Hypothalamus (tissue), 51 donors: ENCODE results near the gene CROCC2.

Experiments used
- DNase-seq, 51 donors: peaks; one replicate each; lab custom pipeline; 2025; lab: John Stamatoyannopoulos, UW

CROCC2 gene

DNA sequence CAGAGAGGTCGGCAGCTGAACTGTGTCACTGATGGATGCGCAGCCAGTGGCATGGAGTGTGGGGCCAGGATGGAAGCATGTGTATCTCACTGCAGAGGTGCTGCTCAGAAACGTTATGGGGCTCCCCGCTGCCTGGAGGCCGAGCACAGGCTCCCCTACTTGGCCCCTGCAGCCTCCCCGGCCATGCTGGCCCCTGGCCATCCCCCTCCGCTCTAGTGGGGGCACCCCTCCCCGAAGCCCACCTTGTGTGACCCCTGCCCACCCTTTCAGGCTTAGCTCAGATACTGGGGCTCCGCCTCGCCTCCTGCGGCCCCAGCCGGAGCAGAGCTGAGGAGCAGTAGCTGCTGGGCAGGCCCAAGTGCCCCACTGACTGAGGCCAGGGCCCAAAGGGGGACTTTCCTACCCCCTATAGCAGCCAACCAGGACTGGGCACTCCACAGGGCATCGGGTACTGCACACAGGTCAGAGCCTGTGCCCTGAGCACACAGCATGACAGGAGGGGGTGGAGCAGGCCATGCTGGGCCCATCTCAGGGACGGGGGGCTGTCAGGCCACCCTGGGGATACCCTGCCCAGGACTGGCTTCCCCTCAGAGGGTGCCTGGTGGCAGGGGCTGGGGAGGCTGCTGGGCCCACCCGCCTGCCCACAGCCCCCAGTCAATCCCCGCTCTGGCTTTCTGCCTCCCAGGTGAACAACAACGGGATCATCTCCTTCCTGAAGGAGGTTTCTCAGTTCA, 123.6 kb downstream of the CROCC2 start:
- no peak for DNase-seq

DNA sequence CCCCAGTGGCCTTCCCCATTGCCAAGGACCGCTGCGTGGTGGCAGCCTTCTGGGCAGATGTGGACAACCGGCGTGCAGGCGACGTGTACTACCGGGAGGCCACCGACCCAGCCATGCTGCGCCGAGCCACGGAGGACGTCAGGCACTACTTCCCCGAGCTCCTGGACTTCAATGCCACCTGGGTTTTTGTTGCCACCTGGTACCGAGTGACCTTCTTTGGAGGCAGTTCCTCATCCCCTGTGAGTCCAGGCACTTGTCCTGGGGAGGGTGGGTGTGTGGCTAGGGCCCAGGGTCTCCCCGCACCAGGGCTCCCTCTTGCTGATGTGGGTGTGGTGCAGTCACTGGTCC, 124.2 kb downstream of the CROCC2 start:
- no peak for DNase-seq

DNA sequence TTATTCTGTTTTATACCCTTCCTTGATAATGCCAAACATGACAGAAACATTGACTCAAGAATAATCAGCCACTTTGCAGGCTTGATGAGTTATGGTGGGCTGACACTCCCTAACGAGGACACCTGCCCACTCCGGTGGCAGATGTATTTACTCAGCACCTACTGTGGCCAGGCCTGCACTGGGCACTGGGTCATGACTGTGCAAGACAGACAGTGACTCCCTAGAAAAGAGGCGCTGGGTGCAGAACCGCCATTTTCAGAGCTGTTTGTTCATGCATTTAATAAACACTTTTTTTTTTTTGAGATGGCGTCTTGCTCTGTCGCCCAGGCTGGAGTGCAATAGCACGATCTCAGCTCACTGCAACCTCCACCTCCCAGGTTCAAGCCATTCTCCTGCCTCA, 124.7 kb downstream of the CROCC2 start:
- no peak for DNase-seq

DNA sequence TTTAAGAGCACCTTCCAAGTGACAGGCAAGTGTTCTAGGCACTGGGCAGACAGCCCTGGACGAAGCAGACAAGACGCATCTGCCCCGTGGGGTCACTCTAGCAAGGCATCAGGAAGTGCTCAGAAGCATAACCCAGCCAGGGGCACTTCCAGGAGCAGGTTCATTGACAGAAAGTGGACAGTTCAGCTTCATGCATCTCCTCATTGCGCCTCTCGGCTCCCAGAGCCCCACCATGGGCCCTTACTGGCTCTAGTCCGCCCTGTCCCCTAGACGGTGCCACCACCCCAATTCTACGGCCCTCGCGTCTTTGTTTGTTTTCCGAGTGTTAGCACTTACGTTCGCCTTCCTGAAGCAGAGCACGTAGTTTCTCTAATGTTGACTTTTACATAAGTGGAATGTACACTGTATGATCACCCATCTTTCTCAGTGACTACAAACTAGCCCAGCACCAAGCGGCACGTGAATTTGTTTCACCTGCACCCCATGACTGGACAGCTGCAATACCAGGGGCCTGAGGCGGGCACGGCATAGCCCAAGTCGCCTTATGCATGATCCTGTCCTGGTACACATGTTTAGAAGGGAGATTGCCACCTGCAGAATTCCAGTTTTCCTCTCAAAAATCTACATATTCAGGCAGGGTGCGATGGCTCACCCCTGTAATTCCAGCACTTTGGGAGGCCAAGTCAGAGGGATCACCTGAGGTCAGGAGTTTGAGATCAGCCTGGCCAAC, 125.5 kb downstream of the CROCC2 start:
- DNase-seq, result no peak

DNA sequence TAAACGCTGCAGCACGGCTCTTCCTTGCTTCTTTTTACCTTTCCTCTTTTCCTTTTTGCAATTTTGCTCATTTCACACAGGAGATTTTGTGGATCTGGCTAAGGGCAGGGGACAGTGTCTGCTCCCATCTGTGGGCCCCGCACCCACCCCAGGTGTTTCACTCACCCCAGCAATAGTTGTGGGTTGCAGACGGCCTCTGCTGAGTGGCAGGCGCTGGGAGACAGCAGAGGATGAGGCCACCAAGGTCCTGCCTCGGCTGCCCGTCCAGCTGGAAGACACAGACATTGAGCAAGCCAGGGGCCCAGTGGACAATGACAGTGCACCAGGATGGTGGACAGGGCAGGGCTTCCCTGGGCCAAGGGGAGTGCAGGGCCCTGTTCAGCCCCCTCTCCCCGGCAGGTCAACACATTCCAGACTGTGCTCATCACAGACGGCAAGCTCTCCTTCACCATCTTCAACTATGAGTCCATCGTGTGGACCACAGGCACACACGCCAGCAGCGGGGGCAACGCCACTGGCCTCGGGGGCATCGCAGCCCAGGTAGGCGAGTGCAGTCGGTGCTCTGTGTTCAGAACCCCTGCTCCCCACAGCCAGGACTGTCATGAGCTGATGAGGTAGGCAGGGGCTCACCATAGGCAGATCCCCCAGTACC, 127.3 kb downstream of the CROCC2 start:
- DNase-seq, result no peak

DNA sequence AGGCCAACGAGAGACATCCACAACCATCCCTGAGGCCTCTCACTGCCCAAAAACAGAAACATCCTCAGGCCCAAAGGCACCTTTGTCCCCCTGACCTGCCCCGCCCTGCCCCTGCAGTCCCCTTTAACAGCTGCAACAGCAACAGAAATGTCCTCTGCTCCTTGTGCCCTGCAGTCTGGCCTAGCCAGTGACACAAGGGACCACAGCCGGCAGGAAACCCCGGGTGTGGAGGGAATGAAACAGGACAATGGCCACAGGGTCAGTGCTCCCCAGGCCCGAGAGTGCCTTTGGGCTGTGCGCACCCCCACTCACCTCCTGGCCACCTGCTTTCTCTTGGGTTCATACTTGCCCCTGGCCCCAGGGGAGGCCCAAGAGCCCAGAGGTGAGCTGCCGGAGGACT, 127.9 kb downstream of the CROCC2 start:
- no peak for DNase-seq

DNA sequence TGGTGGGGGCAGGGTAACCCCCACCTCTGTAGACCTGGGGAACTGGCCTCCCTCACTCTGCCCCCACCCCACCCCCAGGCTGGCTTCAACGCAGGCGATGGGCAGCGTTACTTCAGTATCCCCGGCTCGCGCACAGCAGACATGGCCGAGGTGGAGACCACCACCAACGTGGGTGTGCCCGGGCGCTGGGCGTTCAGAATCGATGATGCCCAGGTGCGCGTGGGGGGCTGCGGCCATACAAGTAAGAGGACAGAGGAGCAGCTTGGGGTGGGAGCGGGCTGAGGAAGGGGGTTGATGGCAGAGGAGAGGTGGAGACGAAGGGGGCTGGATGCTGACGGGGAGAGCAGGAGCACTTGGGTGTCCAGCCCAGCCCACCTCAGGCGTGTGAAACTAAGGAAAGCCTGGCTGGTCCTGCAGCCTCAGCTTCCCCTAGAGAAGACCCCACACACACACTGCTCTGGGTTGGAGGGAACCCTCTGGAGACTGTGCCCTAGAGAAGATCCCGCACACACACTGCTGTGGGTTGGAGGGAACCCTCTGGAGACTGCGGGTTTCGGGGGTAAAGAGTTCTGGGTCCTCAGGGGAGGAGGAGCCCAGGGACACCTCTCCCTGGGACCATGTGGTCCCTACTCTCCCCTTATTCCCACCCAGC, 128.5 kb downstream of the CROCC2 start:
- DNase-seq, result no peak

DNA sequence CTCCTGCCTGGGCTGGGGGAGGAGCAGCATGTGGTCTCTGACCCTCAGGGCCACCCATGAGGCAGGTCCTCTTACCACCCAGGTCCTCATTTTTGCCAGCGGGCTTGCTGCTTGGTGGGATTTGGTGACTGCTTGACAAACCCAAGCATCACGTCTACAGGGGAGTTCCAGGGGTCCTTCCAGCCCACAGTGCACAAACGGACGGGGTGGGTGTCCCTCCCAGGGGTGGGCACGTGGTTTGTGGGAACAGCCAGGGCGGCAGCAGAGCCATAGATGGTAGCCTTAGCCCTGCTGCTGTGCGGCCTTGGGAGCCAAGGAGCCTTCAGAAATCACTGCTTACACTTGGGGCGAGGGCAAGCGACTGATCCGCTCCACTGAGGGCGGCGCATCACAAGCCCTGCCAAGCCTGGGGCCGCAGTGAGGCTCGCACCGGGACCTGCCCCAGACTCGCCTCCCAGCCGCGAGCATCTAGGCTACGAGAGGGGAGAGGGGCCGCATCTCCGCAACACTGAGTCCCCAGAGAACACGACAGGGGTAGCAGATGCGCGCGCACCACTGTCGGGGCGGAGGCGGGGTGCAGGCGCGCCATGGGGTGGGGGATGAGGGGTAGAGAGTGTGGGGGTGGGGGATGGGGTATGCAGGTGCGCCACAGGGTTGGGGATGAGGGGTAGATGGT, 129.1 kb downstream of the CROCC2 start:
- DNase-seq, result no peak

DNA sequence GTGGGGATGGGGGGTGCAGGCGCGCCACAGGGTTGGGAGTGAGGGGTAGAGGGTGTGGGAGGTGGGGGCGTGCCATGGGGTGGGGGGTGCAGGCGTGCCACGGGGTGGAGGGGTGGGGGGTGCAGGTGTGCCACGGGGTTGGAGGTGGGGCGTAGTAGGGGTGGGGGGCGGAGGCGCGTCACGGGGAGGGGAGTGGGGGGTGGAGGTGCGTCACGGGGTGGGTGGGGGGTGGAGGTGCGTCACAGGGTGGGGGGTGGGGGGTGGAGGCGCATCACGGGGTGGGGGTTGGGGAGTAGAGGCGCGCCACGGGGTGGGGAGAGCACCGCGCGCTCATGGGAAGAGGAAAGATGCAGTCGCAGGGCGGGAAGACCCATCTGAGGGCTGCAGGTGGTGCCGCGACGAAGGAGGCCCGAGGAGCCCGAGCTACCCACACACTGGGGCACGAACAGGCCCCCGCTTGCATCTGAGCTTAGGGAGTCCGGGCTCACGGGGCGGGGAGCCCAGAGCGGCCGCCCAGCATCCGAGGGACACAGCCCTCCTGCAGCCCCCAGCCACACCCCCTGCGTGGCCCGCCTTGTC, 129.8 kb downstream of the CROCC2 start:
- DNase-seq, result peak in 2 of 51 donors; percentile 22 to 53

DNA sequence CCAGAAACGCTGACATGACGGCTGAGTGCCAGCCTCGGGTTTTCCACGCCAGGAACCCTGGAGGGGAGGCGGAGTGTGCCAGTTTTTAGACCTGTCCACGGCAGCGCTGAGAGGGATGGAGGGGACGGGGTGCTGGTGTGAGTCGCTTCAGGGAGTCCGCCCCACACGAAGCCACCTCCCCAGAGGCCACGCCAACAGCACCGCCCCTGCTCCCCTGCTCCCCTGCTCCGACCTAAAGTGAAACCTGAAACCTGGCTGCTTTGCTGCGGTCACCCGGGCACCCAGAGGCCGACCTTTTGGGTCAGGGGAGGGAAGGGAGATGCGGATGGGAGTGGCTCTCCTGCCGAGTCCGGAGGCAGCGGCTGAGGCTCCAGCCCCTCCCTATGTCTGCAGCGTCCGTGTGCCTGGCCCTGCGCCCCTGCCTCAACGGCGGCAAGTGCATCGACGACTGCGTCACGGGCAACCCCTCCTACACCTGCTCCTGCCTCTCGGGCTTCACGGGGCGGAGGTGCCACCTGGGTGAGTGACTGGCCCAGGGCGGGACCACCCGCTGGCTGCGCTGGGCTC, 130.3 kb downstream of the CROCC2 start:
- DNase-seq, result no peak

DNA sequence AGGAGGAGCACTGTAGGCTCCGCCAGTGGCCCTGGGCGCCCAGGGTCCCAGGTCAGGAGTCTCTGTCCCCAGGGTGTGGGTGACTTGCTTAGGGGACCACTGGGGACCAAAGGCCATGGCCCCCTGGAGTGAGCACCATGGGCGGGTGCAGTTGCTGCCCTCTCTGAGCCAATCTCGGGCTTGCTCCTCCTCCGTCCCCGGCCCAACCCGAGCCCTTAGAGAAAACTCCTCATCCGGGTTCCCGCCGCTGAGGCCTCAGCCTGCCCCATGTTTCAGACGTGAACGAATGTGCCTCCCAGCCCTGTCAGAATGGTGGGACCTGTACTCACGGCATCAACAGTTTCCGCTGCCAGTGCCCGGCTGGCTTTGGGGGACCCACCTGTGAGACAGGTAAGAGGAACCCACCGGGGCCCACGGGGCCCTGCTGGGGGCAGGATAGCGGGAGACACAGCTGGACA, 130.9 kb downstream of the CROCC2 start:
- DNase-seq, result no peak

DNA sequence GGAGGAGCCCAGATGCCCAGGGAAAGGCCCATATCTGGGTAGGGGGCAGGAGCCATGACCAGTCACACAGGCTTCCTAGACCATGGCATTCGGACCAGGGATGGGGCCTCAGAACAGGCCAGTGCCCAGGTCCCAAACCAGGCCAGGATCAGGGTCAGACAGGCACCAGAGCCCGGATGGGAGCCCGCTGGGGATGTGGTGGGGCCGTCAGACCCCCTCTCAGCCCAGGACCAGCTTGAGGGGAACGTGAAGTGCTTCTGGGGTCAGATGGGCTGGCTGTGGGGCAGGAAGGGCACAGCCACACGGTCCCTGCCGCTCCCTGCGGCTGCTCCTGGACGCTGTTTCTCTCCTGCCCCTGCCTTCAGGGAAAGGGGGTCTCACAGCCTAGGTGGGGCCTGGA, 131.4 kb downstream of the CROCC2 start:
- no peak for DNase-seq

DNA sequence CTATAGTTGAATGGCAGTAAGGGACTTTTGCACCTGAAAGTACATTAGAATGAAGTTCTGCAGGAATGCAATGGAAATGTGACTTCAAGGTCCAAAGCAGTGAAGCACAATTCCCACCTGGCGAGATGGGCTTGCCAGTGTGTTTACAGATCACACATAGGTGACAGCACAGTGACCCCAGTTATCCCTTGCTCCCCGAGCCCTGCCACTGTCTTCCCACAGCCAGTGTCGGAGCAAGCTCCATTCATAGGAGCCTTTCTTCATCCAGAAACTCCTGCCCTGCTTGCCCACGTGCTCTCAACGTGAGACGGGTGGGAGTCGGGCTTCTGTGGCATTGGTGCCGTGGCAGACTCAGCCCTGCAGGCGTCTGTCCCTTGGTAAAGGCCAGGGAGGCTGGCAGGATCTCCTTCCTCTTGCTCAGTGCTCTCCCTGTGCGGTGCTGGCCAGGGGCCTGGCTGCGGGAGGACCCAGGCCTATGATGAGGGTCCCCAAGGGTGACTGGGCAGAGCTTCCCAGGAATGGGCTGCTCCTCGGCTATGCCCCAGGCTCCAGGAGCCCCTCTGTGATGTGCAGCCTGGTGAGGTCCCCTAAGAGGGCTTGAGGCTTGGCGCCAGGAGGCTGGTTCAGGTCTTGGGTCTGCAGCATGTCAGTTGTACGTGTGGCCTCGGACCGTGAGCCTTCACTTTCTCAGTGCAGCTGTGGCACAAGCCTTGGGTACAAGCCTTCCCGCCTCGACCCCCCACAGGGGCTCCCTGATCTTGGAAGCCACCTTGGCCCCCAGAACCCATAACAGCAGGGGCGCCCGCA, 132.4 kb downstream of the CROCC2 start:
- no peak for DNase-seq

DNA sequence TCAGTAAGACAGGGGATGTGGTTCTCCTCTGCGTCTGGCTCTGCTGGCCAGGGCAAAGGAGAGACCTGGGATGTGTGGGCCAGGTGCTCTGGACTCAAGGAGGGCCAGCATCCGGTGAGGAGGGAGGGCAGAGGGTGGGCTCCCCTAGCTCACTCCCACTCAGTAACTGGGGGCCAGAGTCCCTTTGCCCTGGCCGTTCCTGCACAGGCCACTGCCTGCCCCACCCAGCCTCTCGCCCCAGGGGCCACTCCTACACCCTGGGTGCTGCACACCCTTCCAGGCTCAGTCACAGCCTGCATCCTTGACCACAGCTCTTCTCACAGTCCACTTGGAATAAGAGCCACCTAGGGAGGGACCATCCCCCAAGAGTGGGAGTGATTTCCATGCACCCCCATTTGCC, 133.3 kb downstream of the CROCC2 start:
- DNase-seq, result no peak

DNA sequence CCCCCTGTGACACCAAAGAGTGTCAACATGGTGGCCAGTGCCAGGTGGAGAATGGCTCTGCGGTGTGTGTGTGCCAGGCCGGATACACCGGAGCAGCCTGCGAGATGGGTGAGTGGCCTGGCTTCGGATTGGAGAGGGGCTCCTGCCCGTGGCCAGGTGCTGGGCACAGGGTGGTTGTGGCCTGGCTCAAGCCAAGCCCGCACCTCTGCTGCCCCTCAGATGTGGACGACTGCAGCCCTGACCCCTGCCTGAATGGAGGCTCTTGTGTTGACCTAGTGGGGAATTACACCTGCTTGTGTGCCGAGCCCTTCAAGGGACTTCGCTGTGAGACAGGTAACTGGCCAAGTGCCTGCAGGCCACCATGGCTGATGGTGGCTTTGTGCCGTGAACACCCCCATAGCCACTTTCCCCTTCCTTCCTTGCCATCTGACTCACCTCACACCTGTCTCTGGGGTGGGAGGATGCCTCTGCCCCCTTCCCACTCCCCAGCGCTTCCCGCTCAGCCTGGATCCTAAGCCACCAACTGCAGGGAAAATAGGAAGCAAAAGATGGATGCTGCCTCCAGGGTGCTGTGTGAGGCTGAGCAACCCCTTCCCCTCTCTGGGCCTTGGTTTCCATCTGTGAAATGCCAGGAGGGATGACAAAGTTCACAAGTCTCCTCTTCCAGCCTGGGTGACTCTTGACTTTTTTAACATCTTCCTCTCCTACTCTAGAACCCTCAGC, 134.1 kb downstream of the CROCC2 start:
- DNase-seq, result no peak

DNA sequence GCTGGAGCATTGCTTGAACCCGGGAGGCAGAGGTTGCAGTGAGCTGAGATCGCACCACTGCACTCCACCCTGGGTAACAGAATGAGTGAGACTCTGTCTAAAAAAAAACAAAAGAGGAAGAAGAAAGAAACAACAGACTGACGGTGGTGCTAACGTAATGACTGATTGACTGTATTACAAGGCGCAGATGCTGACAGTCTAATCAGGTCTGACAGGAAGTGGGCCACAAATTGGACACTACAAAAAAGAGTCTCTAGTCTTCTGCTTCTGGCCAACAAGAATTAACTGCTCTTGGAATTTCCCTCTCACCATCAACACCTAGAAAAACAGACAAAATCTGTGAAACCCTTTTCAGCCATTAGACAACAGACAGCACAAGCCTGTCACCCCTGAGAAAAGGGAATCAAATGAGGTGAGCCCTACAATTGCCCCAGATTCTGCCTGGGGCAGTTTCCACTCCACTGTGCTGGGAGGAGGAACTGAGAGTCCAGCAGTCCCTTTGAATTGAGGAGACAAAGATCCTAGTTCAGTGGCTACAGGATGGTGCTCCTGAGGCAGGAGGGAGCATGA, 135.5 kb downstream of the CROCC2 start:
- DNase-seq, result no peak
